T47D (cell line): ENCODE data around the gene TXLNB.

Experiments used
- DNase-seq, 2 experiments: peaks; one replicate each; pipeline versions ENCODE4 v3.0.0 to v3.0.0-alpha.2; 2011 to 2012; ENCODE audit warnings: low read depth in 1 of 2, low spot score in 1 of 2
- JUND ChIP-seq: IDR thresholded peaks from 2 replicates; pipeline ENCODE4 v1.6.1; 2012; ENCODE audit warnings: low read depth
- in situ Hi-C: cut with HindIII; loops from 2 replicates; pipeline ENCODE4 v1.10.0; 2016; ENCODE audit warnings: low sequenced_read_pairs, low pct_unique_long_range_greater_than_20kb

TXLNB gene

GRCh38 chr6:139253656-139254055 lies 38.1 kb downstream of the TXLNB start:
- in situ Hi-C loops, result no loop called here
- TF ChIP-seq JUND, result no peak
- DNase-seq, result no peak

GRCh38 chr6:139251691-139252390 lies 40.0 kb downstream of the TXLNB start:
- DNase-seq, result no peak
- in situ Hi-C loops, result no loop called here
- no peak for TF ChIP-seq JUND

GRCh38 chr6:139251045-139251690 lies 40.6 kb downstream of the TXLNB start:
- DNase-seq, result no peak
- no peak for TF ChIP-seq JUND
- in situ Hi-C loops, result no loop called here

- DNase-seq, result peak; percentile 16 to 56
- TF ChIP-seq JUND, result no peak
- in situ Hi-C loops, result no loop called here
Observed at GRCh38 chr6:139250296-139251044, 41.3 kb downstream of the TXLNB start.

GRCh38 chr6:139249395-139249794 lies 42.4 kb downstream of the TXLNB start:
- in situ Hi-C loops, result no loop called here
- no peak for TF ChIP-seq JUND
- no peak for DNase-seq

- TF ChIP-seq JUND, result no peak
- no peak for DNase-seq
- in situ Hi-C loops, result no loop called here
Observed at GRCh38 chr6:139248911-139249310, 42.9 kb downstream of the TXLNB start.

- no peak for TF ChIP-seq JUND
- in situ Hi-C loops, result no loop called here
- no peak for DNase-seq
Observed at GRCh38 chr6:139247618-139248017, 44.2 kb downstream of the TXLNB start.

GRCh38 chr6:139243536-139243935 lies 48.3 kb downstream of the TXLNB start:
- no peak for DNase-seq
- TF ChIP-seq JUND, result no peak
- in situ Hi-C loops, result no loop called here

GRCh38 chr6:139242457-139243240 lies 49.1 kb downstream of the TXLNB start:
- in situ Hi-C loops, result no loop called here
- TF ChIP-seq JUND, result no peak
- DNase-seq, result no peak

- peak; percentile 37 to 63 for DNase-seq
- no peak for TF ChIP-seq JUND
- in situ Hi-C loops, result no loop called here
Observed at GRCh38 chr6:139240161-139241010, 51.4 kb downstream of the TXLNB start.

GRCh38 chr6:139239064-139239463 lies 52.7 kb downstream of the TXLNB start:
- no peak for DNase-seq
- in situ Hi-C loops, result no loop called here
- no peak for TF ChIP-seq JUND

- in situ Hi-C loops, result no loop called here
- peak in 1 of 2 experiments; percentile 13 for DNase-seq
- no peak for TF ChIP-seq JUND
Observed at GRCh38 chr6:139236105-139236504, 55.7 kb downstream of the TXLNB start.
